ENCODE data around the gene ITGA1. TPM values are rescaled to one million over a fixed set of nuclear protein-coding genes. Genes with fewer than 3 reads are reported as not detected.

The ITGA1 gene
- polyA plus RNA-seq, 1 donor (not counting 4 experiments of a cell fraction or from before 2014, with no cell fraction given): 1.4 TPM

DNA sequence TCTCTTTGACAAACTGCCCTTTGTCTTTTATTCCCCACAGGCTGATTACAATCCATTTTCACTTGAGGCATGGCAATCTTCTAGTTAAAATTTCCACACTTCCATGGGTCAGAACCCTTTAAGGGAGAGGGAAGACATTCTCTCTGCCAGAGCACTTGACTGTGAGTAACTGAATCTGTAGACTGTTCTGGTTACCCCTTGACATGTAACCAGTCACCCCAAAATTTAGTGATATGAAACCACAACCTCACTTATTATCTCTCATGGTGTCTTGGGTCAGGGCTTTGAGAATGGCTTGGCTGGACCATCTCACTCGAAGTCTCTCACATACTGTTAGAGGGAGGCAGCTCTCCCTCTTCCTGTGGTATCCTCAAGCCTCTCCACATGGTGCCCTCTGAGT is 215.4 kb downstream of the ITGA1 start:
- peaks cover 70% of the 10 kb centered on the region for H3K79me2 ChIP-seq (ENCODE audit: control insufficient read depth, insufficient read depth, low read length)
- H3K9ac ChIP-seq (ENCODE audit: control insufficient read depth, extremely low read depth, insufficient read depth, low read length): no peak overlapping the region
- no peak overlapping the region for H3K4me2 ChIP-seq (ENCODE audit: control insufficient read depth, extremely low read depth, insufficient read depth, low read depth, low read length)
- peaks cover 21 to 35% of the 10 kb centered on the region in 2 experiments for H3K36me3 ChIP-seq (ENCODE audit: control insufficient read depth in 2 of 2, extremely low read depth in 1 of 2, insufficient read depth in 2 of 2, low read length in 2 of 2)
- DNase-seq (ENCODE audit: low read depth, low spot score): no peak
- no peak for FAIRE-seq
- no peak for TF ChIP-seq EZH2 (IDR thresholded peaks at IDR 0.05; ENCODE audit: low read length)
- TF ChIP-seq, protein P1, sequence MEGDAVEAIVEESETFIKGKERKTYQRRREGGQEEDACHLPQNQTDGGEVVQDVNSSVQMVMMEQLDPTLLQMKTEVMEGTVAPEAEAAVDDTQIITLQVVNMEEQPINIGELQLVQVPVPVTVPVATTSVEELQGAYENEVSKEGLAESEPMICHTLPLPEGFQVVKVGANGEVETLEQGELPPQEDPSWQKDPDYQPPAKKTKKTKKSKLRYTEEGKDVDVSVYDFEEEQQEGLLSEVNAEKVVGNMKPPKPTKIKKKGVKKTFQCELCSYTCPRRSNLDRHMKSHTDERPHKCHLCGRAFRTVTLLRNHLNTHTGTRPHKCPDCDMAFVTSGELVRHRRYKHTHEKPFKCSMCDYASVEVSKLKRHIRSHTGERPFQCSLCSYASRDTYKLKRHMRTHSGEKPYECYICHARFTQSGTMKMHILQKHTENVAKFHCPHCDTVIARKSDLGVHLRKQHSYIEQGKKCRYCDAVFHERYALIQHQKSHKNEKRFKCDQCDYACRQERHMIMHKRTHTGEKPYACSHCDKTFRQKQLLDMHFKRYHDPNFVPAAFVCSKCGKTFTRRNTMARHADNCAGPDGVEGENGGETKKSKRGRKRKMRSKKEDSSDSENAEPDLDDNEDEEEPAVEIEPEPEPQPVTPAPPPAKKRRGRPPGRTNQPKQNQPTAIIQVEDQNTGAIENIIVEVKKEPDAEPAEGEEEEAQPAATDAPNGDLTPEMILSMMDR (optimal IDR thresholded peaks at IDR 0.05 in 1 of 3, IDR thresholded peaks at IDR 0.05 in 1 of 3, conservative IDR thresholded peaks at IDR 0.05 in 1 of 3; ENCODE audit: extremely low read depth in 1 of 3, insufficient read depth in 2 of 3, low read length in 3 of 3): no peak
- no peak overlapping the region for H3K4me3 ChIP-seq (ENCODE audit: control insufficient read depth in 2 of 3, extremely low read depth in 1 of 3, insufficient read depth in 2 of 3, low read depth in 1 of 3, low read length in 3 of 3)
- no peak overlapping the region for H2AFZ ChIP-seq (ENCODE audit: control insufficient read depth, low read length)
- peak overlapping the region; percentile 15 for H3K27ac ChIP-seq (ENCODE audit: control insufficient read depth, insufficient read depth, low read length)
- peaks cover 60% of the 10 kb centered on the region for H3K4me1 ChIP-seq (ENCODE audit: control insufficient read depth, extremely low read depth, insufficient read depth, low read length)
- dilution Hi-C loops (cut with MboI; ENCODE audit: extremely low pct_ligation_motif_present, low sequenced_read_pairs): no loop called here
- H3K9me1 ChIP-seq (ENCODE audit: control insufficient read depth, extremely low read depth, insufficient read depth, low read length): no peaks in the 10 kb centered on the region
- H3K27me3 ChIP-seq (ENCODE audit: control insufficient read depth, extremely low read depth, insufficient read depth, low read length): no peaks in the 10 kb centered on the region
- no peaks in the 10 kb centered on the region for H3K9me3 ChIP-seq (ENCODE audit: control insufficient read depth, low read depth, low read length)
- peaks cover 6% of the 10 kb centered on the region for H4K20me1 ChIP-seq (ENCODE audit: control insufficient read depth, extremely low read depth, insufficient read depth, low read length)

DNA sequence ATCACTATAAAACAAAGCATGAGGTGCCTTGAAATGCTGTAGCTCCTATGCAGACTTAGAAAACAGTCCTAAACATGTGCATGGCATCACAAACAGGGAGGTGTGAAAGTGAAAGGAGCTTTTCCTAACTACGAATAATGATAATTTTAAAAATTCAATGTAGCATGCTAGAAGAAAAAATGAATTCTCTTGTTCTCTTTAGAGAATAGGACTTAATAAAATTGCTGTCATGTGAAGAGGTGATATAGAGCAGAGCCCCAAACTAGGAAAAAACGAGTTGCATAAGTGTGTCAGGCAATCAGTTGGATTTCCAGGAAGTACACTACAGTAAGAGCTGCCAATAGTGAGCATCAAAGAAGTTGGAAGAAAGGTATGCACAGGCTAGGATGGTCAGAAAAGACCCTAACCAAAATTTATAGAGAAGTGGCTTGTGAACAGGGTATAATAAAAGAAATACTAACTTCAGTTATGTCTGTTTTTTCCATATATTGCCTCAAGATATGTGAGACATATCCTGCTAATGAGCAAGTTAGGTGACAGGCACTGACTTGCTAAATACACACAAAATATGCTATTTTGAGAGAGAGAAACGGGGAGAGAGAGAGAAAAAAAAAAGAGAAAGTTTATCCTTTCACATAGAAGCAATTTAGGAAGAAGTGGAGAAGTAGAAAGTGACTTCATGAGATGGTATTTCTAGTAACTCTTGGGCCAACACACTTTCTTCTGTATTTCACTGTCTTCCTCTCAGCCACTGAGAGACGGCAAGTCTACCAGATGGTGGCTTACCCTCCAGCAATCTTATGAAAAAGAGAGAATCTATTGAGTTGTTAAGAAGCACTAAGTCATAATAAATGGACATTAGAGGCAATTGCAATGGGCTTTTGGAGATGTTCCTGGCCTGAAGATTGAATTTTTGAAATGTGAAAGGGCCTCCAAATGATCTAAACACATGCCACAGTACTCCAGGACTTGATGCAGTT is 219.5 kb downstream of the ITGA1 start:
- FAIRE-seq (peak; percentile 80), DNase-seq (ENCODE audit: low read depth, low spot score) (no peak)
- H3K9me3 ChIP-seq (ENCODE audit: control insufficient read depth, low read depth, low read length): no peaks in the 10 kb centered on the region
- peak overlapping the region; percentile 90 for H3K27ac ChIP-seq (ENCODE audit: control insufficient read depth, insufficient read depth, low read length)
- dilution Hi-C loops (cut with MboI; ENCODE audit: extremely low pct_ligation_motif_present, low sequenced_read_pairs): no loop called here
- H3K36me3 ChIP-seq (ENCODE audit: control insufficient read depth in 2 of 2, extremely low read depth in 1 of 2, insufficient read depth in 2 of 2, low read length in 2 of 2): peaks cover 14 to 36% of the 10 kb centered on the region in 2 experiments
- H3K4me3 ChIP-seq (ENCODE audit: control insufficient read depth in 2 of 3, extremely low read depth in 1 of 3, insufficient read depth in 2 of 3, low read depth in 1 of 3, low read length in 3 of 3): peak overlapping the region in 2 of 3 experiments; percentile 14 to 36
- peaks cover 3% of the 10 kb centered on the region for H4K20me1 ChIP-seq (ENCODE audit: control insufficient read depth, extremely low read depth, insufficient read depth, low read length)
- TF ChIP-seq, protein P1 (optimal IDR thresholded peaks at IDR 0.05 in 1 of 3, IDR thresholded peaks at IDR 0.05 in 1 of 3, conservative IDR thresholded peaks at IDR 0.05 in 1 of 3; ENCODE audit: extremely low read depth in 1 of 3, insufficient read depth in 2 of 3, low read length in 3 of 3): no peak
- no peak for TF ChIP-seq EZH2 (IDR thresholded peaks at IDR 0.05; ENCODE audit: low read length)
- H3K4me2 ChIP-seq (ENCODE audit: control insufficient read depth, extremely low read depth, insufficient read depth, low read depth, low read length): peak overlapping the region; percentile 74
- peaks cover 75% of the 10 kb centered on the region for H3K4me1 ChIP-seq (ENCODE audit: control insufficient read depth, extremely low read depth, insufficient read depth, low read length)
- peak overlapping the region; percentile 46 for H3K9ac ChIP-seq (ENCODE audit: control insufficient read depth, extremely low read depth, insufficient read depth, low read length)
- no peak overlapping the region for H2AFZ ChIP-seq (ENCODE audit: control insufficient read depth, low read length)
- no peaks in the 10 kb centered on the region for H3K27me3 ChIP-seq (ENCODE audit: control insufficient read depth, extremely low read depth, insufficient read depth, low read length)
- peaks cover 74% of the 10 kb centered on the region for H3K79me2 ChIP-seq (ENCODE audit: control insufficient read depth, insufficient read depth, low read length)
- no peaks in the 10 kb centered on the region for H3K9me1 ChIP-seq (ENCODE audit: control insufficient read depth, extremely low read depth, insufficient read depth, low read length)
